HUES48 (cell line): ENCODE results near the gene HIC1.

Experiments used
- H3K27ac ChIP-seq: one replicate; pipeline ENCODE4 v1.7.0; 2013; ENCODE audit warnings: low read depth, low read length, inconsistent platforms
- H3K27me3 ChIP-seq: 2 replicates; pipeline ENCODE4 v1.6.1; 2013; ENCODE audit warnings: mild to moderate bottlenecking, low read length; ENCODE audit not compliant: control insufficient read depth, insufficient read depth
- H3K36me3 ChIP-seq: 2 replicates; pipeline ENCODE4 v1.6.1; 2013; ENCODE audit warnings: low read length; ENCODE audit not compliant: control insufficient read depth, insufficient read depth
- H3K4me1 ChIP-seq: 2 replicates; pipeline ENCODE4 v1.6.1; 2013; ENCODE audit warnings: mild to moderate bottlenecking, low read length; ENCODE audit not compliant: control insufficient read depth, insufficient read depth
- H3K4me3 ChIP-seq: 2 replicates; pipeline ENCODE4 v1.5.1; 2013; ENCODE audit warnings: mild to moderate bottlenecking, low read depth, low read length
- H3K9ac ChIP-seq: 2 replicates; pipeline ENCODE4 v1.6.1; 2013; ENCODE audit warnings: mild to moderate bottlenecking, low read depth, low read length, moderate library complexity
- H3K9me3 ChIP-seq: 2 replicates; pipeline ENCODE4 v1.6.1; 2013; ENCODE audit warnings: low read length; ENCODE audit not compliant: control insufficient read depth, insufficient read depth

The HIC1 gene

GRCh38 chr17:2040219-2040827 is 14.6 kb upstream of the HIC1 start:
- H3K36me3 ChIP-seq: peaks cover 15% of the 10 kb centered on the region
- no peak overlapping the region for H3K27ac ChIP-seq
- H3K27me3 ChIP-seq: peaks cover 6% of the 10 kb centered on the region; the same call in 1 of the 2 replicates
- no peak overlapping the region for H3K9ac ChIP-seq
- H3K4me3 ChIP-seq: no peak overlapping the region
- H3K4me1 ChIP-seq: 0 out of 2 replicates have a peak, but pooled peaks cover 3% of the 10 kb centered on the region
- H3K9me3 ChIP-seq: no peaks in the 10 kb centered on the region

GRCh38 chr17:2040942-2041560 is 13.9 kb upstream of the HIC1 start:
- Histone ChIP-seq H3K9me3 (no peaks in the 10 kb centered on the region), H3K36me3 (peaks cover 14% of the 10 kb centered on the region), H3K4me1 (0 out of 2 replicates have a peak, but pooled peaks cover 3% of the 10 kb centered on the region), H3K27ac (peak overlapping the region; percentile 28), H3K4me3 (peak overlapping the region; percentile 90), H3K9ac (no peak overlapping the region), H3K27me3 (peaks cover 6% of the 10 kb centered on the region; the same call in 1 of the 2 replicates)

- Histone ChIP-seq H3K36me3 (peaks cover 13% of the 10 kb centered on the region), H3K4me1 (0 out of 2 replicates have a peak, but pooled peaks cover 3% of the 10 kb centered on the region), H3K27ac (peak within 1 kb of the TSS; percentile 84), H3K27me3 (peaks cover 6% of the 10 kb centered on the region; the same call in 1 of the 2 replicates), H3K4me3 (peak within 1 kb of the TSS; percentile 90), H3K9me3 (no peaks in the 10 kb centered on the region), H3K9ac (peak within 1 kb of the TSS; percentile 87)
These were observed 13.1 kb upstream of the HIC1 start, which contains the start of gene OVCA2 for GRCh38 chr17:2041561-2042389. Gene OVCA2, plus strand, starts transcription at chr17:2042022. Its CDS starts 26 bp downstream, at chr17:2042048.

GRCh38 chr17:2042390-2042847 is 12.5 kb upstream of the HIC1 start:
- Histone ChIP-seq H3K36me3 (peaks cover 13% of the 10 kb centered on the region), H3K4me3 (peak overlapping the region; percentile 90), H3K9ac (peak overlapping the region; percentile 87), H3K27ac (peak overlapping the region; percentile 6), H3K4me1 (0 out of 2 replicates have a peak, but pooled peaks cover 3% of the 10 kb centered on the region), H3K27me3 (peaks cover 8% of the 10 kb centered on the region), H3K9me3 (no peaks in the 10 kb centered on the region)

GRCh38 chr17:2042933-2043332 is 12.0 kb upstream of the HIC1 start:
- Histone ChIP-seq H3K4me3 (no peak overlapping the region; the same call in 1 of the 2 replicates), H3K27me3 (peaks cover 13% of the 10 kb centered on the region), H3K27ac (no peak overlapping the region), H3K9me3 (no peaks in the 10 kb centered on the region), H3K36me3 (peaks cover 13% of the 10 kb centered on the region), H3K4me1 (0 out of 2 replicates have a peak, but pooled peaks cover 3% of the 10 kb centered on the region), H3K9ac (no peak overlapping the region)

GRCh38 chr17:2043785-2044184 is 11.1 kb upstream of the HIC1 start:
- Histone ChIP-seq H3K4me3 (no peak overlapping the region), H3K27me3 (peaks cover 22% of the 10 kb centered on the region), H3K9me3 (no peaks in the 10 kb centered on the region), H3K36me3 (peaks cover 13% of the 10 kb centered on the region), H3K4me1 (0 out of 2 replicates have a peak, but pooled peaks cover 3% of the 10 kb centered on the region), H3K27ac (no peak overlapping the region), H3K9ac (no peak overlapping the region)

- Histone ChIP-seq H3K4me3 (no peak overlapping the region), H3K9ac (no peak overlapping the region), H3K27me3 (peaks cover 28% of the 10 kb centered on the region), H3K4me1 (0 out of 2 replicates have a peak, but pooled peaks cover 3% of the 10 kb centered on the region), H3K9me3 (no peaks in the 10 kb centered on the region), H3K27ac (no peak overlapping the region), H3K36me3 (peaks cover 13% of the 10 kb centered on the region)
These were observed 10.5 kb upstream of the HIC1 start for GRCh38 chr17:2044263-2044894.

GRCh38 chr17:2047590-2047989 is 7.3 kb upstream of the HIC1 start:
- H3K27me3 ChIP-seq: peaks cover 47% of the 10 kb centered on the region
- H3K9me3 ChIP-seq: no peaks in the 10 kb centered on the region
- H3K4me3 ChIP-seq: no peak overlapping the region
- H3K27ac ChIP-seq: no peak overlapping the region
- H3K4me1 ChIP-seq: 0 out of 2 replicates have a peak, but pooled peaks cover 3% of the 10 kb centered on the region
- no peak overlapping the region for H3K9ac ChIP-seq
- H3K36me3 ChIP-seq: peaks cover 13% of the 10 kb centered on the region

GRCh38 chr17:2048805-2049204 is 6.1 kb upstream of the HIC1 start:
- Histone ChIP-seq H3K27me3 (peaks cover 58% of the 10 kb centered on the region), H3K36me3 (peaks cover 1% of the 10 kb centered on the region), H3K4me3 (no peak overlapping the region), H3K4me1 (no peaks in the 10 kb centered on the region), H3K27ac (no peak overlapping the region), H3K9ac (no peak overlapping the region), H3K9me3 (no peaks in the 10 kb centered on the region)
